Spinal cord (tissue), 10 donors: ENCODE data around the gene CELA3A. TPM values are rescaled to one million over a fixed set of nuclear protein-coding genes. Genes with fewer than 3 reads are reported as not detected.
"Not testable (repeated sequence)": the region's sequence is repeated elsewhere in the genome, so short reads cannot be mapped to it uniquely, and the experiment has no call there.

Experiments
- DNase-seq, 6 donors: peaks; one replicate each; pipeline versions ENCODE4 v3.0.0 to v3.0.0-alpha.2; 2013 to 2015; ENCODE audit warnings: low spot score in 6 of 6, low read depth in 4 of 6
- H3K27ac ChIP-seq: one replicate; pipeline ENCODE4 v1.5.1; 2013; ENCODE audit warnings: low read depth, low read length, control low read depth
- H3K27me3 ChIP-seq: one replicate; pipeline ENCODE4 v1.6.1; 2013; ENCODE audit warnings: low read length; ENCODE audit not compliant: control insufficient read depth, insufficient read depth
- H3K36me3 ChIP-seq: one replicate; pipeline ENCODE4 v1.6.1; 2013; ENCODE audit warnings: low read length; ENCODE audit not compliant: control insufficient read depth, insufficient read depth
- H3K4me1 ChIP-seq: one replicate; pipeline ENCODE4 v1.6.1; 2013; ENCODE audit warnings: low read length; ENCODE audit not compliant: control insufficient read depth, insufficient read depth
- H3K4me3 ChIP-seq: one replicate; pipeline ENCODE4 v1.5.1; 2013; ENCODE audit warnings: low read depth, low read length, control low read depth
- H3K9me3 ChIP-seq: one replicate; pipeline ENCODE4 v1.6.1; 2013; ENCODE audit warnings: low read length; ENCODE audit not compliant: control insufficient read depth, insufficient read depth
- WGBS: methylation state at CpG from one replicate; pipeline ENCODE4 v1.1.5; 2013; ENCODE audit warnings: missing lambda C conversion rate; ENCODE audit not compliant: insufficient coverage; 5-methylcytosine and 5-hydroxymethylcytosine counted together
- polyA plus RNA-seq, 2 donors: library from polyadenylated mRNA; unstranded; fragments of 120-200 nt; gene quantifications; one replicate each; pipeline ENCODE4 v1.2.1, GENCODE V29; 2013; ENCODE audit not compliant: insufficient read length in 2 of 2
- total RNA-seq, 2 donors: library from RNA; depleted of rRNA in 1 of 2; stranded (reverse); fragments of 120-200 nt in 1 of 2; fragments of >200 nt in 1 of 2; gene quantifications; one replicate each; pipeline versions ENCODE4 v1.2.3 to v1.2.4, GENCODE V29; 2013 to 2014
- donor health status: healthy.

Gene CELA3A
- total and polyA plus RNA-seq, 4 donors: not detected

GRCh38 chr1:22009566-22009965, 8.1 kb downstream of the CELA3A start:
- not testable (repeated sequence) for H3K4me3 ChIP-seq, H3K9me3 ChIP-seq, H3K36me3 ChIP-seq, H3K27me3 ChIP-seq, DNase-seq, H3K4me1 ChIP-seq, H3K27ac ChIP-seq
- 89% methylated on average over 3 of the region's 11 CpGs for WGBS

- WGBS: no CpG with 5 or more reads among the region's 4 CpGs
- not testable (repeated sequence) for DNase-seq, H3K4me3 ChIP-seq, H3K4me1 ChIP-seq, H3K36me3 ChIP-seq, H3K9me3 ChIP-seq, H3K27me3 ChIP-seq, H3K27ac ChIP-seq
These were observed 11.3 kb downstream of the CELA3A start for GRCh38 chr1:22012752-22013151.

- not testable (repeated sequence) for DNase-seq, H3K27ac ChIP-seq, H3K4me1 ChIP-seq, H3K9me3 ChIP-seq, H3K27me3 ChIP-seq, H3K4me3 ChIP-seq, H3K36me3 ChIP-seq
- 77% methylated on average over 5 of the region's 13 CpGs for WGBS
These were observed 13.2 kb downstream of the CELA3A start for GRCh38 chr1:22014575-22015206.

DNA sequence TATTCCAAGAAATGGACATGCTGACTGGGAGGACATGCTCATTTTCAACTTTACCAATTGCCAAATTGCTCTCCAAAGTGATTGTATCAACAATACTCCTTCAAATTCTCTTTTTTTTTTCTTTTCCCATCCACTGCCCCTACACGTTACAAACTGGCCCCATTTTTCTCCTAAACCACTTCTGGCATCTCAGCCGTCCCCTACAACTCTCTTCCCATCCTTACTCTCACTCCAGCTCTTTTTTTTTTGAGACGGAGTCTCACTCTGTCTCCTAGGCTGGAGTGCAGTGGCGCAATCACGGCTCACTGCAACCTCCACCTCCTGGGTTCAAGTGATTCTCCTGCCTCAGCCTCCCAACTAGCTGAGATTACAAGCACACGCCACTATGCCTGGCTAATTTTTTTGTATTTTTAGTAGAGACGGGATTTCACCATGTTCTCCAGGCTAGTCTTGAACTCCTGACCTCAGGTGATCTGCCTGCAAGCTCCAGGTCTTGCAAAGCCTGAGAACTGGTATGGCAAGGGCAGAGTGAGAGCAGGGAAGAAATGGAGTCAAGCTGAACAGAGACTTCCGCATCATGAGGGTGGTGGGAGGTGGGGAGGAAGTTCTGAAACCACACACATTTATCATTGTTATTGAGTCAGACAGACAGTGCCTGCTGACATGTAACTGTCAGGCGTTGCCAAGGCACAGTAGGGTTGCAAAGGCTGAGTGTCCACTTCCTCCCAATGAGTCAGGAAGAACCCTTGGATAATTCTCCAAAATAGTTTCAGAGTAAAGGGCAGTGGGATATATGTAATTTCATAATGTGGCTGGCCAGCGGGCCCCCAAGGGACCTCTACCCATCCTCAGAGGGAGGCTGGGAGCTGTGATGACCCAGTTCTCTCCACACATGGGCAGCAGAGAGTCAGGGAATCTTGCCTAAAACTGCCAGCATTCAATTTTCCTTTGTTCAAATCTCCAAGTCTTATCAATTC, 17.4 kb downstream of the CELA3A start:
- Histone ChIP-seq H3K4me1 (no peaks in the 10 kb centered on the region), H3K27me3 (no peaks in the 10 kb centered on the region), H3K27ac (no peak overlapping the region), H3K36me3 (no peaks in the 10 kb centered on the region), H3K9me3 (no peaks in the 10 kb centered on the region), H3K4me3 (no peak overlapping the region)
- DNase-seq: peak in 1 of 6 donors; percentile 31
- whole genome bisulfite sequencing: 69% methylated on average over 7 of the region's 10 CpGs

DNA sequence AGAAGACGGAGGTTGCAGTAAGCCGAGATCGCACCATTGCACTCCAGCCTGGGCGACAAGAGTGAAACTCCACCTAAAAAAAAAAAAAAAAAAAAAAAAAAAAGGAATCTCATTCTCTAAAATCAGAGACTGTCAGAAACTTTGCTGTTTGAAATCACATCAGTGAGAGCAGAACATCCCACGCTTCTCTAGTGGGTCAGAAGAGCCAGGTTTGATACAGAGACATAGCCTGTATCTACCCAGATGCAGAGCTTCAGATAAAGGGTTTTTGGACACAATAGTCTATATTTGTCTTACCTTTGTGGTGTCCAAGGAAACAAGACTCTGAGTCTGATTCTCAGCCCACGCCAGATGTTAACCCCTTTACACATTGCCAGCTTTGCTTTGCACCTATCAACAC, 19.6 kb downstream of the CELA3A start:
- no peak overlapping the region for H3K4me3 ChIP-seq
- H3K36me3 ChIP-seq: no peaks in the 10 kb centered on the region
- no peak for DNase-seq
- H3K27ac ChIP-seq: no peak overlapping the region
- H3K4me1 ChIP-seq: peaks cover 14% of the 10 kb centered on the region
- no peaks in the 10 kb centered on the region for H3K27me3 ChIP-seq
- H3K9me3 ChIP-seq: no peaks in the 10 kb centered on the region
- 43% methylated on average over 1 of the region's 6 CpGs for WGBS

GRCh38 chr1:22024485-22025367, 23.3 kb downstream of the CELA3A start:
- Histone ChIP-seq H3K27me3 (no peaks in the 10 kb centered on the region), H3K4me1 (peaks cover 19% of the 10 kb centered on the region), H3K9me3 (no peaks in the 10 kb centered on the region), H3K4me3 (peak overlapping the region; percentile 100), H3K36me3 (no peaks in the 10 kb centered on the region), H3K27ac (peak overlapping the region; percentile 95)
- WGBS: 9% methylated on average over 32 of the region's 33 CpGs
- DNase-seq: peak in 5 of 6 donors; percentile 37 to 84 (median 60)

DNA sequence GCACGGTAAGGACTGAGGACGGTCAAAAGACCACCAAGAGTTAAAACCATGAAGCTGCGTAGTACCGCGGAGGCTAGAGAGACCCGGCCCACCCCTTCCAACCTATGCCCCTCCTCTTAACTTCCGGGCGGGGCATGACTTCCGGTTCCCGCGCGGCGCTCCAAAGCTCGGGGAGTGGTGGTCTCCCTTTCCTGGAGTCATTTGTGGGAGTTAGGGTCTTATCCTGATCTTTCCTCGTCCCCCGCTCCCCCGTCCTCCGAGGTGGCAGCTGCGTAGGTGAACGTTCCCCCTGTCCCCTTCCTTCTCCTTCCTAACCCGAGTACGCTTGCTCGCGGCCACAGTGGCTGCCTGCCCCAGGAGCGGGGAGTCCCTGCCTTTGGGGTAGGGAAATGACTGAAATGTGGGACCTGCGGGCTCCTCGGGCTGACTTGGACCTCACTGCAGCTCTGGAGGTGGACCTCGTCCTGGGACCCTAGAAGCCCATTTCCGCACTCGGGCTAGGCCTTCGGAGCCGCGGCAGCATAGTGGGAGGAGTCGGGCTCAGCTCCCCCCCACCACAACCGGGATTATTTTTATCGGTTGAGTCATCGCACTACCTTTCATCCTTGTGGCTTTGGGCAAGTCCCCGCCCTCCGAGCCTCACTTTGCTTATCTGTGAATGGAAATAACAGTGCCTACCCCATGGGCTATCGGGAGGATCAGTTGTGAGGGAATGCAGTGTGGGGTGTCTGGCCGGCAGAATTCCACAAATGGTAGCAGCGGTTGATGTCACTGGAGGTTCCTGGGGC, 24.1 kb downstream of the CELA3A start:
- Histone ChIP-seq H3K27me3 (no peaks in the 10 kb centered on the region), H3K9me3 (no peaks in the 10 kb centered on the region), H3K36me3 (no peaks in the 10 kb centered on the region), H3K27ac (peak overlapping the region; percentile 95), H3K4me1 (peaks cover 19% of the 10 kb centered on the region), H3K4me3 (peak overlapping the region; percentile 100)
- peak in 5 of 6 donors; percentile 76 to 98 (median 86) for DNase-seq
- under 1% methylated on average over 27 of the region's 42 CpGs for WGBS

DNA sequence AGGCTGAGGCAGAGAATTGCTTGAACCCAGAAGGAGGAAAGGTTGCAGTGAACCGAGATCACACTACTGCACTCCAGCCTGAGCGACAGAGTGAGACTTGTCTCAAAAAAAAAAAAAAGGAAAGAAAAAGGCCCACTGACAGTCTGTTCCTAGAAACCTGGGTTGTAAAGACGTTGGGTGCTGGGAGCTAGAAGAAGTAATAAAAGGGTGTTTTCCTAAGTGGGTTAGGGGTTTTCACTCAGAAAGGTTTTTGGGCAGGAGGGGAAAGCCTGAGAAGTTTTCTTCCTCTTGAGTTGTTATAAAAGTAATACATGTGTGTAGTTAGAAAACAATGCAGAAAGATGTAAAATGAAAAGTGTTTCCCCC, 25.4 kb downstream of the CELA3A start:
- Histone ChIP-seq H3K9me3 (no peaks in the 10 kb centered on the region), H3K4me1 (peaks cover 19% of the 10 kb centered on the region), H3K4me3 (no peak overlapping the region), H3K36me3 (peaks cover 4% of the 10 kb centered on the region), H3K27me3 (no peaks in the 10 kb centered on the region), H3K27ac (no peak overlapping the region)
- no peak for DNase-seq
- WGBS: 85% methylated on average over 2 of the region's 3 CpGs

DNA sequence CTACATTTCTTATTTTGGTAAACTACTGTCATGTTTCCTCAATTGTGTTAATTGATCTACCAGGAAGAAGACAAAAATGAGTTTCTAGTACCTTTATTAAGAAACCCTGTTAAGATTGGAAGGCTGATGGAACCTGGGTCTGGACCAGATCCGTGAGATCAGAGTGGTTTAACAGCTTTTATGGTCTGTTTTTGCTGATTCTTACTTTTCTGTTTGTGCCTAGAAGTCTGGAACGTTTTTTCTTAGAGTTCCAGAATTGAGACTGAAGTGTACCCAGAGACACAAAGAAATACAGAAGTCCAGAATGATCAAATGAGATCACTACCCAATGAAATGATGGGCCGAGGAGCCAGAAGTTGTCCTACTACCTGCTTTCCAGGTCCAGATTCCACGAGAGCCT, 28.6 kb downstream of the CELA3A start:
- H3K4me3 ChIP-seq: no peak overlapping the region
- H3K27me3 ChIP-seq: no peaks in the 10 kb centered on the region
- no peaks in the 10 kb centered on the region for H3K9me3 ChIP-seq
- peaks cover 9% of the 10 kb centered on the region for H3K4me1 ChIP-seq
- H3K27ac ChIP-seq: no peak overlapping the region
- no peak for DNase-seq
- H3K36me3 ChIP-seq: peaks cover 4% of the 10 kb centered on the region
- WGBS: 93% methylated on average over 2 of the region's 4 CpGs
